8988T (cell line): ENCODE measurements around the gene SIGLEC15.
"Not testable (repeated sequence)": the region's sequence is repeated elsewhere in the genome, so short reads cannot be mapped to it uniquely, and the experiment has no call there.

ENCODE experiments used
- DNase-seq: peaks from one replicate; pipeline ENCODE4 v3.0.0; 2011

Gene SIGLEC15

DNA sequence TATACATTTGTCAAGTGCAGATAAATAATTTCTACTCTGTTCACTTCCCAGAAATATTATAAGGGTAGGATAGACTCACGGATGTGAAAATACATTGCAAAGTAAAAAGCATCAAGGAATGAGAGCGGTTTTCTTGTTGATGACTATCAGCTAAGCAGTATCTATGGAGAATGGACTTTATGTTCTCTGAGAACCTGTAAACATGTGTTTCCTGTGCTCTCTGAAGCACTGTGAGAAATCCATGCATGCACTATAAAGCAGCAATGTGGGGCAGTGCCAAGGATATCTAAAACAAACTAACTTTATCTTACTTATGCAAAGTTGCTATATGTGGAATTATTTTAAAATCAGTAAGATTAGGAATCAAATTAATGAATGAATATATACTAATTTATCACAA lies 4.4 kb upstream of the SIGLEC15 start:
- no peak for DNase-seq

DNA sequence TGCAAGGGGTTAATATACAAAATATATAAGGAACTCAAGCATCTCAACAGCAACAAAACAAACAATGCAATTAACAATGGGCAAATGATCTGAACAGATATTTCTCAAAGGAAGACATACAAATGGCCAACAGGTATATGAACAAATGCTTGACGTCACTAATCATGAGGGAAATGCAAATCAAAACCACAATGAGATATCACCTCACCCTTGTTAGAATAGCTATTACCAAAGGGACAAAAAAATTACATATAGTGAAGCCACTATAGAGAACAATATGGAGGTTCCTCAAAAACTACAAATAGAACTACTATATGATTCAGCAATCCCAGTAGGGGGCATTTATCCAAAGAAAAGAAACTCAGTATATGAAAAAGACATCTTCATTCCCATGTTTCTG lies 3.8 kb upstream of the SIGLEC15 start:
- no peak for DNase-seq

DNA sequence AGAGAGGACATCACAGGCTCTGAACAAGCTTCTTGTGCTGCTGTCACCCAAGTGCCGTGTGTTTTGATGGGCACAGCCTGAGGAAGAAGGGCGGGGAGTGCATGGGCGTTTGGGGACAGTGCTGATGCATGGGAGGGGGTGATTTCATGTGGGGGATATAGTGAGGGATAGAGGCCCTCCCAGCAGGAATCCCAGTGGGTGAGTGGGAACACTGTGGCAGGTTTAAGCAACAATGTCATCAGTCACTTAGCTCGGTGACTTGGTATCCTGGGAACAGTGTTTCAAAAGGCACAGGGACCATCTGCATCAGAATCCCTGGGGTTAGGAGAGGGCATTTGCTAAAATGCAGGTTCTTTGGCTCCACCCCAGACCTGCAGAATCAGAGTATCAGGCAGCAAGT lies 609 bp downstream of the SIGLEC15 start:
- DNase-seq, result no peak

DNA sequence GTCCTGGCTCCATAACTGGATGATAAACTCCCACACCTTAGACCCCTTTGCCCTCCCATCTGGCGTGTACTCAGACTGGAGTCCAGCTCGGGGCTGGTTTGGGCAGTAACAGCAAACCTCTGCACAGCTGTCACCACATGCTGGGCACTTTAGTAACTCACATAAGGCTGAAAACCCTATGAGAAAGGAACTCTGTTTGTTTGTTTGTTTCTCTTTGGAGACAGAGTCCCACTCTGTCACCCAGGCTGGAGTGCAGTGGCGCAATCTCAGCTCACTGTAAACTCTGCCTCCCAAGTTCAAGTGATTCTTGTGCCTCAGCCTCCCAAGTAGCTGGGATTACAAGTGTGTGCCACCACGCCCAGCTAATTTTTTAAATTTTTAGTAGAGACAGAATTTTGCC lies 1.2 kb downstream of the SIGLEC15 start:
- not testable (repeated sequence) for DNase-seq

DNA sequence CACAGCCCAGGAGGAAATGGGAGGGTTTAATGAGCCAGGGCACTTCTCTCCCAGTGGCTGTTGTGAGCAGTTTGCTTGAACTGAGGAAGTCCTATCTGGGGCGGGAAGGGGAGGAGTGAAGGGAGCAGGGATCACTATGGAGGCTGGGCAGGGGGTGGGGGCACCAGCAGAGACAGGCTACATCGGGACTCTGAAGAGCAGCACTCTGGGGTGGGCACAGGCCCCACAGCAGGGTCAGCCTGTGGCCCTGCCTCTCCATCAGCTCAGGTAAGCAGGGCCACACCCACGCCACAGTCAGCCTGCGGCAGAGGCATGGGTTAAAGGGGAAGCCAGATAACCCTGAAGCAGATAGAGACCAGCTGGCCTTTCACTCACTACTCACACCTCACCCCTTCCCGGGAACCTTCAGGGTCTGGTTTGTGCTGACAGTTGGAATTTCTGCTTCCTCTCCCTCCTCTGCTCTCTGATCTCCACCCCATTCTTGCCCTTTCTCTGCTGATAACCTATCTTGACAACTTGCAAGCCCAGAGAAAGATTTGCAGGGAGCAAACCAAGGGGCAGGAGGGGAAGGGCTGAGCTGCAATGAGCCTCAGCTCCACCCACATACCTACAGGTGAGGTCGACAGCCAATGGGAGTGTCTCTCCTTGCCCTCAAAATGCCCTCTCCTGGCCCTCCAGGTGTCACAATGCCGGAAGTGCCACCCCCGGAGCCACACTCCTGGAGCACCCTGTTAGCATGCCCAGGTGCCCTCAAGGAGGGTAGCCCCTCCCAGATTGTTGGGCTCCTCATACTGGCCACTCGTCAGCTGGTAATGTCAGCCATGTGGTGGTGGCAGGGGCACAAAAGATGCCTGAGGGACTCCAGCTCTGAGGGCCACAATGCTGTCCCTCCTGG lies 3.7 kb downstream of the SIGLEC15 start:
- DNase-seq, result no peak

DNA sequence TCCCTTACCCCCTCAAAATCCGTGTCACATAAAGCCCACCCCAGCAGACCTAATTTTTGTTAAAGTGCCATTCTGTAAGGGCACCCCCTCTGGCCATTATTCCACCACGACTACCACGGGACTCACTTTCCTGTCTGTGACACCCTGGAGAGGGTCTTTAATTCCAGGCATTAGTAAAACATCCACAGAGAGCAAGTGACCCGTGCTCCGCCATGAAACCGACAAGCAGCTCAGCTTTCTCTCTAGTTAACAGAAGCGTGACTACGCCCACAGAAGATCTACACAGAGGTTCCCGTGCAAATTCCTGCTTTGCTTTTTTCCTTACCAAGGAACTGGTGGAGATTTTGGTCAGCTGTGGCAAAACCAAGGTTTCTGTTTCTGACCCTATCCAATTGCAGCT lies 4.4 kb downstream of the SIGLEC15 start:
- DNase-seq, result no peak

DNA sequence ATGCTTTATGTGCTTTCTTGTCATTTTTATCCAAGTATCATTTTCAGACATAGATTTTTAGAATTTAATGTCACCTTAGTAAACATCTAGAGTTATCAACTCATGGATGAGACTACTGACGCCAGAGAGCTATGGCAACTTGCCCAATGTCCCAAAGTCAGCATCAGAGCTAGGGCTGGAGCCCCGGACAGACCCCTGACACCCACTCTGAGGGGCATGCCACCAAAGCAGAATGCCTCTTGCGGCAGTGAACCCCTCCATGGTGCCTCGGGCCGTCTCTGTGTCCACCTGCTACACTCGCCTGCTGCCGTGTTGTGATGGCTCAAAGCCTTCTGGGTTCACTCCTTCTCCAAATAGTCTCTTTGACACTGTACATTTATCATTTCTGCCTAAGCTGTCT lies 5.4 kb downstream of the SIGLEC15 start:
- no peak for DNase-seq

DNA sequence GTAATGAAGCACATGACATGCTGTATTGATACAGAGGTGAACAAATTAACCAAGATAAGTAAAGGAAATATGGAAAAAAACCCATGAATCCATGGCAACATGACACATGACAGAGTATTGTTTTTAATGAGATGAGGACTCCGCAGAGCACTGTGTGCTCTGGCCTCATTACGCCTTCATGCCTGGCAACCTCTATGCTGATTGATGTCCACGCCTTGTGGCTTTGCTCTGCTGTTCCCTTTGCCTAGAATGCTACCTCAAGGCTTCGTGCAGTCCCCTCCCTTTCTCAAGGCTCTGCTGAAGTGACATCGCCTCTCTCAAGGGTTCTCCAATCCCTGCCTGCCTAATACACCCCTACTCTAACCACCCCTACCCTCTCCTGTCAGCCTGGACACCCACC lies 8.4 kb downstream of the SIGLEC15 start:
- DNase-seq, result no peak

DNA sequence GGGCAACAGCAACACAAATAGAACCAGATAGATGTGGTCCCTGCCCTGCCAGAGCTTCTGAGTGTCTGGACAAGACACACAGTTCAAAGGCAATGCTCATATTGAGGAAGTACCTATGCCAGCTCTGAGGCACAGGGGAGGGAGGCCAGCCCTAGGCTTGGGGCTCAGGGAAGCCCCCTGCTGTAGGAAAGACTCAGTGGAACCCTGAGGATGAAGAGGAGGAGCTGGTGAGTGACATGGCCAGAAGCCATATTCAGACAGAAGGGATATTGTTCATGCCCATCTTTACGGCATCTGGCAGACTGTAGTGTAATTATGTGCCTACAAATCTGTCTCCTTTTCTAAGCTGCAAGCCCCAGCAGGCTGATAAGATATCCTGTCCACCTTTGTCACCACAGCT lies 8.8 kb downstream of the SIGLEC15 start:
- no peak for DNase-seq

DNA sequence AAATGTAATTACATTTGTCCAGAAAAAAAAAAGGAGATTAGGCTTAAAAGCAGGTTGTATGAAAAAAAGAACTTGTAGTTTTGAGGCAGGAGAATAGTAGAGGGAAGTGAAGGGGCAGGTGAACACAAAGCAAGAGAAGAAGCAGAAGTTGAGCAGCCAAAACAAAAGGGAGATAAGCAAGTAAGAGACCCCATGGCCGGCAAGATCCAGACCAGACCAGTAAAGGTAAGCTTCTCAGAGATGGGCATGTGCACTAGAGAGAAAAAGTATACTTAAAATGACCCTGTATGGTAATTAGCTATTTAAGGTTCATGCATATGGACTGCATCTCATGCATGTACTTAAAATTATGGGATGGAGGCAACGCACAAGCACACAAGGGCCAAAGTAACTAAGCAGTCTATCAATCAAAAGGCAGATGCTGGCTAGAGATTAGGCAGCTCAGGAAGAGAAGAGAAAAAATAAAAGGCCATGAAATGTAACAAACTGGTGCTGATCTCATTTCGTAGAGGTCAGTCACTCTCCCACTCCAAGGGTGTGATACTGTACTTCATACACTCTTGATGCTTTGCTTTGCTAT lies 9.7 kb downstream of the SIGLEC15 start:
- DNase-seq, result no peak

DNA sequence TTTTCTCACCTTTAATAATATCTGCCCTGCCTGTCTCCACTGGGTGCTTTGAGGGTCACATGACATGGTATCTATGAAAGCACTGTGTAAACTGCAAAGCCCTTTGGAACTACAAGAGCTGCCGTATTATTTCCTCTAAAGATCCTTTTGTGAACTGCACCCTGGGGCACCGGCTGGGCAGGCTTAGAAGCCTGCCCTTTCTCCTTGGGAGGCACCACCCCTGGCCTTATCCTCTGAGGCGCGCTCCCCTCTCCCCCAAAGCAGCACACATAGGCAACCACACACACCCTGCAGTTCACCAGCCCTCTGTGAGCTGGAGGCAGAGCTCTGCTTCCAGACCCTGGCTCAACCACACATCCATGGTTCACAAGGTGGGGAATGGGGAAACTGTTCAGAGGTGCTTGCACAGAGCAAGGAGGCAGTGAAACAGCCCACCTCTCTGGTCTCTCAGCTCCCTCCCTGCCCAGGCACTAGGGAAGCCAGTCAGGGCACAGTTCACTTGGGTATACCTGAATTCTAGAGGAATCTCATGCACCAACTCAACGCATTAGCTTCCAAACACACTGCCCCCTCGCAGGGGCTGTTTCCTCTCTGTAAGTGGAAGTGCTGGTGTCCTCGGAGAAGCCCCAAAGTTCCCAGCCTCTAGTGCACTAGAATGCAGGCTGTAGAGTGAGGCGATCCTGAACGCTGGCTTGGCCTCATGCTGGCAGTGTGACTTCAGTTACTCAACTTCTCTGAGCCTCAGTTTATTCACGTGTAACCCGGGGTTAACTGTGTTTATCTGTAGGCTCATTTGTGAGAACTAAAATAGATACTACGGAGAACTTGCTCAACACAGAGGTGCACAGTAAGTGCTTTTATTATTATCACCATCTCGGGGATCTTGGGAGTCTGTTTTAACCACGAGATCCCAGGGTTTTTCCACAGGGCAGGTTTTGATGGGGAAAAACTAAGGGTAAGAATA lies 11.0 kb downstream of the SIGLEC15 start:
- no peak for DNase-seq

DNA sequence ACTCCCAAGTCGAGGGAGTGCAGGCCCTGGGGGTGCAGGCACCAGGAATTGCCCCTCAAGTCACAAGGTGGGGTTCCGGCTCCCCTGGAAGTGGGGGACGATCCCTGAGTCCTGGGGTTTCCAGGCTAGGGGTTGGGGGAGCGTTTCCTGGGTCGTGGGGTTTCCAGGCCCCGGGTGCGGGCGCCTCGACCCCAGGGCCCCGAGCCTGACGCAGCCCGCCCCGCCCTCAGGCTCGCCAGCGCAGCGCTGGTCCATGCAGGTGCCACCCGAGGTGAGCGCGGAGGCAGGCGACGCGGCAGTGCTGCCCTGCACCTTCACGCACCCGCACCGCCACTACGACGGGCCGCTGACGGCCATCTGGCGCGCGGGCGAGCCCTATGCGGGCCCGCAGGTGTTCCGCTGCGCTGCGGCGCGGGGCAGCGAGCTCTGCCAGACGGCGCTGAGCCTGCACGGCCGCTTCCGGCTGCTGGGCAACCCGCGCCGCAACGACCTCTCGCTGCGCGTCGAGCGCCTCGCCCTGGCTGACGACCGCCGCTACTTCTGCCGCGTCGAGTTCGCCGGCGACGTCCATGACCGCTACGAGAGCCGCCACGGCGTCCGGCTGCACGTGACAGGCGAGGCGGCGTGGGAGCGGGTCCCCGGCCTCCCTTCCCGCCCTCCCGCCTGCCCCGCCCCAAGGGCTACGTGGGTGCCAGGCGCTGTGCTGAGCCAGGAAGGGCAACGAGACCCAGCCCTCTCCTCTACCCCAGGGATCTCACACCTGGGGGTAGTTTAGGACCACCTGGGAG lies 12.0 kb downstream of the SIGLEC15 start:
- DNase-seq, result no peak

DNA sequence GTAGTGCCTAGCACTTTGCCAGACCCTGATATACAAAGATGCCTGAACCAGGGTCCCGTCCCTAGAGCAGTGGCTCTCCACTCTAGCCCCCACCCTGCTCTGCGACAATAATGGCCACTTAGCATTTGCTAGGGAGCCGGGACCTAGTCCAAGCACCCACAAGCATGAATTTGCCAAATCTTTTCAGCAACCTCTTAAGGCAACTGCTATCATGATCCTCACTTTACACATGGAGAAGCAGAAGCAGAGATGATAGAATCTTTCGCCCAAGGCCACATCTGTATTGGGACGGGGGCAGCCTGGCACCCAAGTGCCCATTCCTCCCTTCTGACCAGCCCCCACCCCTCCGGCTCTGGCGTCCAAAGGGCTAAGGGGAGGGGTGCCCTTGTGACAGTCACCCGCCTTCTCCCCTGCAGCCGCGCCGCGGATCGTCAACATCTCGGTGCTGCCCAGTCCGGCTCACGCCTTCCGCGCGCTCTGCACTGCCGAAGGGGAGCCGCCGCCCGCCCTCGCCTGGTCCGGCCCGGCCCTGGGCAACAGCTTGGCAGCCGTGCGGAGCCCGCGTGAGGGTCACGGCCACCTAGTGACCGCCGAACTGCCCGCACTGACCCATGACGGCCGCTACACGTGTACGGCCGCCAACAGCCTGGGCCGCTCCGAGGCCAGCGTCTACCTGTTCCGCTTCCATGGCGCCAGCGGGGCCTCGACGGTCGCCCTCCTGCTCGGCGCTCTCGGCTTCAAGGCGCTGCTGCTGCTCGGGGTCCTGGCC lies 13.0 kb downstream of the SIGLEC15 start:
- DNase-seq, result no peak

DNA sequence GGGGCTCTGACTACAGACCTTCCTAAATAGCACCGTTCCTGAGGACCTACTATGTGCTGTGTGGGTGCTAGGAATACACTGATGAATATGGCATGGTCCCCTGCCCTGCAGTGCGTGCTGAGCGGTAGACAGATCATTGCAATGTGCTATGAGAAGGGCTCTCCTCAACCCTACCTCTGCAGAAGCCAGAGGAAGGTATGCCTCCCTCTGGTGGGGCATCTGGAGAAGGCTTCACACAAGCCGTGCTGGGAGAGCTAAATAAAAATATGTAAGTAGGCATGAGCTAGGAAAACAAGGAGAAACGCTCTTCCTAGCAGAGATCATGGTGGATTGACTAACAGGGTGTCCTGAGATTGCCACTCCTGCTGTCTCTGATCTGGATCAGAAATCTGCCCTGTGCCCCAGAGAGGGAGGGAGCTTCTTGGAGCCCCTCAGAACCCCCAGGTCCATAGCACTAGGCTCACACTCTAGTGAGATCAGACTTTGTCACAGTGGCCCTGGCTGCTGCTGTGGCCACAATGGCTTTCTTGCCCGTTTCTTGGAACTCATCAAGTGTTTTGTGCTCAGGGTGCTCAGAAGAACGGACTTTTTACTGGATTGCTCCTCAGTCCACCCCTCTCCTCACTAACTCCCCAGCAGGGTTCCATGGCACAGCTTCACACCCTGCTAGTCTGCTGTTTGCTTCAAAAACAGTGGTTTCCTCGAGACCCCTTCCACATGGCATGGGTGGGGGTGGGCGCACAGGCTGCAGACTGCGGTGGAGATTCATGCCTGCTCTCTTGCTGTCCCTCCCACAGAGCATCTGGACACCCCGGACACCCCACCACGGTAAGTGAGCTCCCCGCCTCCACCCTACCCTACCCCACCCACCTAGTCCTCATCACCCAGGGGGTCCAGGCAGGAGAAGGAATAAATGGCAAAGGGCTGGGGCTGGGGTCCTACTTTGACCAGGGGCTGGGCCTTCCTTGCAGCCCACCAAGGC lies 14.2 kb downstream of the SIGLEC15 start:
- DNase-seq, result no peak

DNA sequence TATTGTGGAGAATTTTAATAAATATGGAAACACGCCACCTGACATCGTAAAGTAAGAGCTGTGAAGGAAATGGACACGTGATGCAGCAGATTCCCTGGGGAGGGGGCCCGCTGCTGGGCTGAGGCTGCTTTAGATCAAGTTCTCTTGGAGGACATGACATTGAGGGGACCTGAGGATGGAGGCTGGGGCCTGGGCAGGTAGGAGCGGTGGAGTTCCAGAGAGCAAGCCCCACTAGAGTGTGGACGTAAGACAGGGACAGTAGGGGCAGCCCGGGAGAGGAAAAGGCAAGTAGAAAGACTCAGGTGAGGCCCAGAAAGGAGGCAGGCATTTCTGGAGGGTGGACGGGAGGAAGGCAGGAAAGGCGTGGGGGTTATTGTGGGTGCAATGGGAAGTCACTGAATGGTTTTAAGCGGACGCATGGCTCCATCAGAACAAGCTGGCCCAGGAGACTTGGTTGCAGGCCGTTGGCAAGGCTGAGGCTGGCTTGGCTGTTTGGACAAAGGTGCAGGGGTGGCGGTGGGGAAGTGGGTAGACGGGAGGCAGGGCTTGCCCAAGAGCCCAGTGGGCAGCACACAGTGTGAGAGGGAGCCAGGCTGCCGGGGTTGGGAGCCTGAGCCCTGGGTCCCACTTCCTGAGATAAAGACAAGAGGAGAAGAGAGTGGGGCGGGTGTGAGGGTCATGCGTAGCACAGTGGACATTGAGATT lies 15.7 kb downstream of the SIGLEC15 start:
- DNase-seq, result no peak

DNA sequence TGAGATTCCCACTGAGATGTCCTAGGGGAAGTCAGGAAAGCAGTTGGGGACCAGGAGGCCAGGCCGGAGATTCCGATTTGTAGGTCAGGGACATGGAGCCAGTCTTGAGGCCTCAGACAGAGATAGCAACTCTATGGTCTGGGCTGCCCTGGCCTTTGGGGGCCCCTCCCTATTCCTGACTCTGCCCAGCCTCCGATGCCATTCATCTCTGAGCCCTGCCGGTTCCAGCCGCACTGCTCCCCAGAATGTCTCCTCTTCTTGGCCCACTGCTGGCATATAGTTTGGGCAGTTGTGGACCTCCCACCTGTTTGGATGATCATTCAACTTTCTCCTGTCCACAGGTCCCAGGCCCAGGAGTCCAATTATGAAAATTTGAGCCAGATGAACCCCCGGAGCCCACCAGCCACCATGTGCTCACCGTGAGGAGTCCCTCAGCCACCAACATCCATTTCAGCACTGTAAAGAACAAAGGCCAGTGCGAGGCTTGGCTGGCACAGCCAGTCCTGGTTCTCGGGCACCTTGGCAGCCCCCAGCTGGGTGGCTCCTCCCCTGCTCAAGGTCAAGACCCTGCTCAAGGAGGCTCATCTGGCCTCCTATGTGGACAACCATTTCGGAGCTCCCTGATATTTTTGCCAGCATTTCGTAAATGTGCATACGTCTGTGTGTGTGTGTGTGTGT lies 16.4 kb downstream of the SIGLEC15 start:
- no peak for DNase-seq

DNA sequence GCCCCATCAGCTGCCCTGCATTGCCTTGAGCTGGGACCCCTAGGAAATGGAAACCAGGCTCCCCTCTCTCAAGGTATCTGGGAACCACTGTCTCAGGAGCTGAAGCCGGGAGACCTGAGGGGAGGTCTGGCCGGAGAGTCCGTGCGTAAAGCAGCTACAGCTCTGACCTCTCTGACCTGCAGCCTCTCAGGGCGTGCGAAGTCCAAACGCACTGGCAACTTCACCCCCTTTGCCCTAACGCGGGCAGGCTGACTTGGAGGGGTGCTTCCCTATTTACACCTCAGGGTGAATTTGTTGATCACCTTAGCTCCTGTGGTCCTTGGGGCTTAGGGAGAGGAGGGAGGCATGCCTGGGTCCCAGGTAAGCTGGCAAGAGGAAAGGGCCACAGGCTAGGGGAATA lies 17.5 kb downstream of the SIGLEC15 start:
- DNase-seq, result no peak

DNA sequence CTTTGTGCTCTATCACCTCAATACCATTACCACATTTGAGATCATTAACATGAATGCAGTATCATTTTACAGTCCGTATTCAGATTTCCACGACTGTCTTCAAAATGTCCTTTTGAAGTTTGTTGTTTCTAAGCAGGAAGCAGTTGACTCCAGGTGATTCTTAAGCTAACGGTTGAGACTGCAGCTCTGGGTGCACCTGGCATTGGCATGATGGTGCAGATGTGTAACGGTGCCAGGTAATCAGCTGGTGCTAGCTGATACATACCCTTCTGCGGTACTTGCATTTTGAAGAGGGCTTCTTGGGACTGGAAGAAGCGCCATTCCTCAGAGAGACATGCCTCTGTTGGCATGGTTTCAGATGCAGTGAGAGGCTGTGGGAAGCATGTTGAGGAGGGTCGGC lies 19.5 kb downstream of the SIGLEC15 start:
- DNase-seq, result no peak

DNA sequence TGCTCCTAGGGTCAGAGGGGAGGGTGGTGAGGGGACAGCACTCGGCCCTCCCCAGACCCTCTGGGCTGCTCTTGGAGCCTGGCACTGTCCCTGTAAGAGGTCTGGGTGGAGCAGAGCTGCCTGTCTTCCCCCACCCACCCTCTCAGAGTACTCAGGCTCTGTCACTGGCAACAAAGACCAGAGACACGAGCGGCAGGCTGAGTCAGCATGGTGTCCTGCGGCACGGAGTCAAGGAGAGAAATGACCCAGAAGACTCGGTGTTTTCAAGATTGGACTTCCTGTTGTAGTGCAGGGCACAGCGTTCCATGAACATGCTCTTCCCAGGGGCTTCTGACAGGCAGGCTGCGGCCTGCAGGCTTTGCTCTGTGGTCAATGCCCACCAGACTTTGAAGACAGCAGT lies 19.9 kb downstream of the SIGLEC15 start:
- no peak for DNase-seq
